Motor neuron (in vitro differentiated cells): Measurements from ENCODE around the gene A4GALT. TPM values are rescaled to one million over a fixed set of nuclear protein-coding genes. Genes with fewer than 3 reads are reported as not detected.

ENCODE experiments used
- ATAC-seq, 8 experiments: fragments of 200-7000 bp; cut with Tn5 transposase; replicated peaks in 6 of 8; 2 replicates each; pipeline ENCODE4 v1.8.0; 2021; ENCODE audit warnings: mild to moderate bottlenecking in 8 of 8, moderate library complexity in 8 of 8
- H3K27ac ChIP-seq, 2 donors: fragments of 250-450 bp; sonication (Bioruptor Pico); 2 replicates each; pipeline ENCODE4 v1.9.0; 2021; ENCODE audit warnings: antibody characterized with exemption in 2 of 2, mild to moderate bottlenecking in 2 of 2, moderate library complexity in 1 of 2
- H3K4me1 ChIP-seq, 2 donors: fragments of 250-450 bp; sonication (Bioruptor Pico); replicated peaks in 1 of 2; 2 replicates each; pipeline ENCODE4 v1.6.1; 2021; ENCODE audit warnings: antibody characterized with exemption in 2 of 2, mild to moderate bottlenecking in 2 of 2, moderate library complexity in 1 of 2
- H3K4me3 ChIP-seq, 5 donors: fragments of 250-450 bp; sonication (Bioruptor Pico); 2 replicates each; pipeline ENCODE4 v1.9.0; 2021; ENCODE audit warnings: antibody characterized with exemption in 5 of 5, mild to moderate bottlenecking in 5 of 5, moderate library complexity in 4 of 5
- WGBS, 10 experiments: fragments of 450-650 bp; shearing (Covaris generic); methylation state at CpG; one replicate each; pipeline ENCODE4 v1.0.0; 2022; 5-methylcytosine and 5-hydroxymethylcytosine counted together
- in situ Hi-C, 9 experiments: fragments of 400-800 bp; cut with MboI; loops; one replicate each; pipeline ENCODE4 v1.15.0; 2021; ENCODE audit warnings: low sequenced_read_pairs in 9 of 9, low pct_unique_long_range_greater_than_20kb in 2 of 9; ENCODE audit not compliant: unreplicated experiment in 9 of 9
- total RNA-seq, 8 experiments: library from RNA; unstranded; fragments of 300-600 nt; gene quantifications; 2 replicates each; pipeline versions ENCODE4 v1.2.3 to v1.2.4, GENCODE V29; 2022

The A4GALT gene
- total RNA-seq, 8 experiments from 2014 or later, result 0.09 to 15.0 (median 1.2) TPM

DNA sequence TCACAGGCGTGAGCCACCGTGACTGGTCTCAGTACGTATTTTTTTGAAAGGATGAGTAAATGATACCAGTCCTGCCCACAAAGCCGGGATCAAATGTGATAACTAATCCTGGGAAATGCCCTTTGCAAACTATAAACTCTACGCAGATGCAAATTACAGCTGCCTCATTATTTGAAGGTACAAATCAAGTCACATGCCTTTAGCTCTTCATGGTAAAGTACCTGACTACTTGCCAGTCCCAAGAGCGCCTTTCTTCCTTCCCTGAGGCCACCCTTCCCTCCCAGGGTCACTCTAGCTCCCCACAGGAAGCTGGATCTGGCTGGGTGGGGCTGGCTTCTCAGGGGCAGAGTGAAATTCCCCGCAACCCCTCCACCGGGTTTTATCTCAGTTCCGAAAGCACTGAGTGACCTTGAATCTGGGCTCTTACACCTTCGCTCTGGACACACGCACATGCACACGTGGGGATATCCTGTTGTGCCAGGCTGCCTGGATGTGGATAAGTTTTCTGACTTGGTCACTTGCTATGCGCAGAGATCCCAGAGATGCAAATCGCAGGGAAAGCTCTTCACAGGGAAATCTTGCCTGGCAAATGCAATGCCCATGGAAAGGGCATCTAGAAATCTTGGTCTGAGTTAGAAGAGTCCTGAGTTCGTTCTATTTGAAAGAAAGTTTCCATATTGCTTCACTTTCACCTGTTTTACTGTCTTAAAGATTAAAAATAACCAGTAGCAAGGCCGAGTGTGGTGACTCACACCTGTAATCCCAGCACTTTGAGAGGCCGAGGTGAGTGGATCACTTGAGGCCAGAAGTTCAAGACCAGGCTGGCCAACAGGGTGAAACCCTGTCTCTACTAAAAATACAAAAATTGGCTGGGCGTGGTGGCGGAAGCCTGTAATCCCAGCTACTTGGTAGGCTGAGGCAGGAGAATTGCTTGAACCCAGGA, 8.5 kb downstream of the A4GALT start:
- no peak for ATAC-seq
- Histone ChIP-seq H3K27ac (no peak overlapping the region), H3K4me3 (no peak overlapping the region), H3K4me1 (peaks cover under 1 to 5% of the 10 kb centered on the region in 2 donors)
- WGBS, 10 experiments, result 60 to 97% (median 90%) methylated on average over 2 to 11 of the region's 19 CpGs
- in situ Hi-C loops, result no loop called here

DNA sequence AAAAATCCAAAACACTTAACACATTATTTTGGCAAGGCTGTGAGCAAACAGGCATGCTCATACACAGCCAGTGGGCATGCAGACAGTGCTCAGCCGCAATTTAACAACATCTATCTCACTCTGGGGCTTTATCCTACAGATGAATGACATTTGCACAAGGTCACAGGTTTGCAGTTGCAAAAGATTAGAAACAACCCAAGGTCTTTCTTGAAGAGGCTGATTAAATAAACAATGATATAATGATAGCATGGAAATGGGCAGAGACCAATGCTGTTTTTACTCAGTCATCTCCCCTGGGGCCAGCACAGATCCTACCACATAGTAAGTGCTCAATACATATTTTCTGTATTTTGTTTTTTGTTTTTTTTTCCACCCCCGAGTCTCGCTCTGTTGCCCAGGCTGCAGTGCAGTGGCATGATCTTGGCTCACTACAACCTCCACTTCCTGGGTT, 9.4 kb downstream of the A4GALT start:
- no peak for ATAC-seq
- Histone ChIP-seq H3K27ac (no peak overlapping the region), H3K4me1 (no peaks in the 10 kb centered on the region), H3K4me3 (no peak overlapping the region)
- 78 to 100% (median 100%) methylated on average over 1 to 3 of the region's 3 CpGs; no CpG with 5 or more reads in 5 of the 10 experiments for WGBS, 10 experiments
- in situ Hi-C loops, result no loop called here

DNA sequence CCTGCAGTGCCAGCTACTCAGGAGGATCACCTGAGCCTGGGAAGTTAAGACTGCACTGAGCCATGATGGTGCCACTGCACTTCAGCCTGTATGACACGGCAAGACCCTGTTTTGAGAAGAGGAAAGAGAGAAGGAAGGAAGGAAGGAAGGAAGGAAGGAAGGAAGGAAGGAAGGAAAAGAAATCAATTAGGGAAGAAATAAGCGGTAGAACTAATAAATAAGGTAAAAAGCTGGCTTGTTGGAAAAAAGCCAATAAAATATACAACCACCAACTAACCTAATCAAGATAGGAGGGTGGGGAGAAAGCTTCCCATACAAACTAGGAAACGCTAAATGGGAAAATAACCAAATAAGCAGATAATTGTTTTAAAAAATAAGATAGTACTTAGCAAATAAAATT, 12.3 kb downstream of the A4GALT start:
- in situ Hi-C loops, result no loop called here
- H3K4me3 ChIP-seq, result no peak overlapping the region
- no peaks in the 10 kb centered on the region for H3K4me1 ChIP-seq
- no peak for ATAC-seq
- 0 to 90% (median 53%) methylated on average over 1 to 3 of the region's 3 CpGs; no CpG with 5 or more reads in 3 of the 10 experiments for WGBS, 10 experiments
- H3K27ac ChIP-seq, result no peak overlapping the region

DNA sequence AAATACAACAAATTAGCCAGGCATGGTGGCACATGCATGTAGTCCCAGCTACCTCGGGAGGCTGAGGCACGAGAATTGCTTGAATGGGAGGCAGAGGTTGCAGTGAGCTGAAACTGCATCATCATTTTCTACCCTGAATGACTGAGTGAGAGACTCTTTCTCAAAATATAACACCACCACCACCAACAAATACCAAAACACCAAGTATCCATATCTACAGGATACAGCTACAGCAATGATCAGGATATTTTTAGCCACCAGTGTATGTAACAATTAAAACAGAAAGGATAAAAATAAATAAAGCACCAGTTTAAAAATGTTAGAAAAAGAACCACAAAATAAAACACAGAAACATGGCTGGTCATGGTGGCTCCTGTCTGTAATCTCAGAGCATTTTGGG, 13.2 kb downstream of the A4GALT start:
- no peak for ATAC-seq
- no peak overlapping the region for H3K4me3 ChIP-seq
- H3K27ac ChIP-seq, result no peak overlapping the region
- in situ Hi-C loops, result no loop called here
- no peaks in the 10 kb centered on the region for H3K4me1 ChIP-seq
- WGBS, 10 experiments, result 54 to 100% (median 88%) methylated on average over 1 to 2 of the region's 2 CpGs; no CpG with 5 or more reads in 5 of the 10 experiments

DNA sequence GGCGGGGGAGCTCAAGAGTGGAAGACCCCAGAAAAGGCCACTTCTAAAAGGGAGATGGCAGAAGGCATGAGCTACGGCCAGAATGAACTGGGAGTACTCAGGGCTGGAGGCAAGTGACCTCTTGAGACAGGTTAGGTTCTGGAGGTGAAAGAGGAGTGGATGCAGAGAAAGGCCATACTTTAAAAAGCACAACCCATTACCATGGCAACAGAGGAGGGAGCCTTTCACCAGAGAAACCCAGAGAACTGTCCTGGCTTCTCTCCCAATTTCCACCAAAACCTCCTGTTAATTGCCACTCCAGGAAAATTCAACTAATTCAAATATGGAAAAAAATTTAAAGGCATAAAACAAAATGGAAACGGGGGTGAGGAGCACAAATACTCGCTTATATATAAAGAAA, 15.8 kb downstream of the A4GALT start:
- WGBS, 10 experiments, result 0 to 100% (median 70%) methylated on average over 1 to 2 of the region's 4 CpGs; no CpG with 5 or more reads in 5 of the 10 experiments
- in situ Hi-C loops, result no loop called here
- no peak overlapping the region for H3K4me3 ChIP-seq

DNA sequence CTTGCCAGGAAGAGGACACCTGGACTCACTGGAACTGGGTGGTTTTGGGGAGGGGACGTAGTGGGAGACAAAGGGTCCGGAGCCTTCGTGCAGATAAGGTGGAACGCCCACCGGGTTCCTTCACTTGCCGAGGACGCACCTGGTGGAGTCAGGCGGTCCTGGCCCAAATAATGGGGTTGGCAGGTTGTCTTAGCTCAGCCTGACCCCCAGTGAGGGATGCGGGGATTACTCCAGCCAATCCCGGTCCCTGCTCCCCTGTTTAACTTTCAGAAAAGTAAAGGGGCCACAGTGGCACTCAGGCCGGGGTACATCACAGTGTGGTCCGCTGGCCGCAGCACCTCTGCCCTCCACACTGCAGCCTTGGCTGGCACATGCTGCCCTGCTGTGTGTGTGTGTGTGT, 18.0 kb downstream of the A4GALT start:
- ATAC-seq, result no peak
- WGBS, 10 experiments, result 96 to 97% methylated on average over 6 to 9 of the region's 13 CpGs; no CpG with 5 or more reads in 8 of the 10 experiments
- H3K27ac ChIP-seq, result no peak overlapping the region

More for the DNA sequence above, 15.8 kb downstream of the A4GALT start:
- no peak overlapping the region for H3K27ac ChIP-seq
- peaks cover 0 to under 1% of the 10 kb centered on the region in 2 donors for H3K4me1 ChIP-seq
- ATAC-seq, result no peak

DNA sequence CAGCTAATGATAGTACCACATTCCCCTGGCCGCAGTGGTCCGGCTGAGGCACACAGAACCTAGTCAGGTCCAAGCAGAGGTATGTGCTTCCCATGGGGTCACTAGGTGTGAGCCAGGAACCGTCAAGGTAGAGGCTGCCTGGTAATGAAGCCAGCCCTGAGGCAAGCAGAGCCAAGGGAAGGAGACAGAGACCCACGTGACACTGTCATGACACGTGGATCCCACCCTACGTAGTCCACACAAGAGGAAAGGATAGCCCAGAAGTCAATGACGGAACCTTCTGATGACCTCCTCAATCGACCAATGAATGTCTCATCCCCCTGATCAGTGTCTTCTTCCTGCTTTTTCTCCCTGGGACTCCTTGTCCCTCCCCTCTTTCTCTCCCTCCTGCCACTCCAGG, 19.0 kb downstream of the A4GALT start:
- in situ Hi-C loops, result no loop called here
- no peak for ATAC-seq

More for the DNA sequence above, 18.0 kb downstream of the A4GALT start:
- Histone ChIP-seq H3K4me3 (no peak overlapping the region), H3K4me1 (peaks cover 0 to 7% of the 10 kb centered on the region in 2 donors)
- in situ Hi-C loops, result no loop called here

DNA sequence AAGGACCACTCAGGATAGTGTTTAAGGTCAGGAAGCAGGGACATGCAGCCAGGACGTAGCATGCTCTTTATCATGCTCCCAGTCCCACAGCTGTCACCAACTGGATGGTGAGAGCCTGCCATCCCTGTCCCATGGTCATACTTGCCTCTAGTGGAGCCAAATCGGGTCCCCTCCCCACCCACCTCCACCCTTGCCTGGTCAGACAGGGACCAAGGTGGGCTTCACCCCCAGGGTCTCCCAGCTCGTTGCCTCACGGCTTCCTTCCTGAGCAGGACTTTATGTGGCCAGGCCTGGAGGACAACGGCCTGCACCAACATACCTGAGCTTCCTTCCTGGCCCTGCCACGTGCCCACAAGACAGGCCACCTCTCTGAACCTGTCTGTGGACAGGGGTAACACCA, 19.8 kb downstream of the A4GALT start:
- H3K27ac ChIP-seq, result no peak overlapping the region
- WGBS, 10 experiments, result 76 to 83% methylated on average over 1 to 5 of the region's 6 CpGs; no CpG with 5 or more reads in 8 of the 10 experiments
- ATAC-seq, result no peak
- in situ Hi-C loops, result no loop called here
- H3K4me1 ChIP-seq, result peaks cover 0 to 7% of the 10 kb centered on the region in 2 donors
- H3K4me3 ChIP-seq, result no peak overlapping the region

More for the DNA sequence above, 19.0 kb downstream of the A4GALT start:
- WGBS, 10 experiments, result 28 to 100% (median 100%) methylated on average over 1 to 7 of the region's 8 CpGs; no CpG with 5 or more reads in 3 of the 10 experiments
- Histone ChIP-seq H3K4me1 (peaks cover 0 to 7% of the 10 kb centered on the region in 2 donors), H3K4me3 (no peak overlapping the region), H3K27ac (no peak overlapping the region)

DNA sequence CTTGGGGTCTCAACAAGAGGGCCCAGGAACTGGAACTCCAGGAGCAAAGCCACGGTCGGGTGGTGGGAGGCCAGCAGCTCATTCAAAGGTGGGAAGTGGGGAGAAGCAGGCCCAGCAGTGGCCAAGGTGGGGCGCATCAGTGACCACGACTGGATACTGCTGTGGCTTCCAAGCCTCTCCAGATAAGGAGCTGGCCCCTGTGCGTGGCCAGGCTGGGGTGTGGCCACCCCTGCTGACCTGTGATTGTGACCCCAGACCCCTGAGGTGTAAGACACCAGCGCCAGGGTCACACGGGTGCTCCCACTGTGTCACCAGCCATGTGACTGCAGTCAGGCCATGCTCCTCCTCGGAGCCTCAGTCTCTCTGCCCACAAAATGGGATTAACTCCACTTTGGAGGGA, 20.3 kb downstream of the A4GALT start:
- no peak overlapping the region for H3K27ac ChIP-seq
- peaks cover 0 to 7% of the 10 kb centered on the region in 2 donors for H3K4me1 ChIP-seq
- in situ Hi-C loops, result no loop called here

DNA sequence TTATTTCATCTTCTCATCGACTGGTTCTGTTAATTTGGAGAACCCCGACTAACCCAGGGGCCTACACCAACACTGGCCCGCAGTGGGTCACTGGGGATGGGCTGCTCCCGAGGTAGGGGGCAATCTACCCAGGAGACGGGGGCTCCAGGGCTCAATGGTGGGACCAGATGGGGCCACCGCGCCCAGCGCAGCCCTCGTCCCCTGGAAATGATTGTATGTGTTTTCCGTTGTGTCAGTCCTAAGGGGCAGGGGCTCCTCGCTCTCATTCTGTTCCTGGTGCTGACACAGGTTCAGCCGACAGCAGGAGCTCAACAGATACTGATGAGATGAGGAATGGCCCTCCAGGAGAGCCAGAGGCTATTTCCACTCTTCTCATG, 20.7 kb downstream of the A4GALT start:
- in situ Hi-C loops, result no loop called here
- 80 to 83% methylated on average over 1 to 2 of the region's 12 CpGs; no CpG with 5 or more reads in 8 of the 10 experiments for WGBS, 10 experiments
- no peak for ATAC-seq
- Histone ChIP-seq H3K4me1 (peaks cover 0 to 7% of the 10 kb centered on the region in 2 donors), H3K4me3 (no peak overlapping the region), H3K27ac (no peak overlapping the region)

More for the DNA sequence above, 20.3 kb downstream of the A4GALT start:
- 100% methylated on average over 1 to 3 of the region's 8 CpGs; no CpG with 5 or more reads in 7 of the 10 experiments for WGBS, 10 experiments
- H3K4me3 ChIP-seq, result no peak overlapping the region
- ATAC-seq, result no peak

DNA sequence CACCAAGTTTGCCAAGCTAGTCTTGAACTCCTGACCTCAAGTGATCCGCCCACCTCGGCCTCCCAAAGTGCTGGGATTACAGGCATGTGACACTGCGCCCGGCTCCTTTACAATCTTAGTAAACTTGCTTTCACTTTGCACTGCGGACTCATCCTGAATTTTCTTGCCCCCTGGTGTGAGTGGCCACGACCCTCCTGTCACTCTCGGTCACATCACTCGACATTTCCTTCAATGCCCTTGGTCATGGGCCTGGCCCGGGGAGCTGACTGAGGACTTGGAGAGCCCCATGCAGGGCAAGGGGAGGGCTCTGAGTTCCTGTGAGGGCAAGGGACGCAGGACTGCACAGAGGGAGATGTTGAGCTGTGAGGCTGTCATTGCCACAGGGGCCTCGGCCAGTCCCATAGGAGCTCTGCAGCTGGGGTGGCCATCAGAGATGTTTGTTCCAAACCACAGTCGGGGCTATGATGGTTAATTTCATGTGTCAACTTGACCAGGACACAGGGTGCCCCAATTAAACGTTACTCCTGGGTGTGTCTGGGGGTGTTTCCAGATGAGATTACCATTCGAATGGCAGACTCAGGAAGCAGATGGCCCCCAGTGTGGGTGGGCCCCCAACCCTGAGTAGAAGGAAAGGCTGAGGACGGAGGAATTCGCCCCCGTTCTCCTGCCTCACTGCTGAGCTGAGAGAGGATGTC, 21.2 kb downstream of the A4GALT start:
- Histone ChIP-seq H3K4me3 (no peak overlapping the region), H3K4me1 (peaks cover 0 to 7% of the 10 kb centered on the region in 2 donors), H3K27ac (no peak overlapping the region)
- peak in 2 of 8 experiments; percentile 5 to 36 for ATAC-seq
- in situ Hi-C loops, result no loop called here
- WGBS, 10 experiments, result 41 to 100% (median 57%) methylated on average over 1 to 6 of the region's 17 CpGs; no CpG with 5 or more reads in 3 of the 10 experiments

DNA sequence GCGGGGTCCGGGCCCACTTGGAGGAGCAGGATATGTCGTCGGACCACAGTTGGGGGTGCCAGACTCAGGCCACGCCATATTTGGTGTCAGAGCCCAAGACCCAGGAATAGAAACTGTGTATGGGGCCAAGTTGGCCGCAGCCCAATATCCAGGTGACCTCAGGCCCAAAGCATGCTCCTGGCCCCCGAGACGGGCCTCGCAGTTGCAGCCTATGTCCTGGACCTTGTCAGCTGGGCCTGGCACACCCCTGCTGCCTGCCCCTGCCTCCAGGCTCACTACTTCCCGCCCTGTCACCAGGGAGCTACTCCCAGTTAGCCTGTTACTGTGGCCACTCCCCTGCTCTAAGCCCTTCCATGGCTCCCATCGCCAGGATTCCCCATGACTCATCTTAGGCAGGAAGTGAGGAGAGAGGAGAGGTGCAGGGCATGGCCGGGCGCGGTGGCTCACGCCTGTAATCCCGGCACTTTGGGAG, 23.1 kb downstream of the A4GALT start:
- 0 to 100% (median 90%) methylated on average over 1 to 5 of the region's 16 CpGs; no CpG with 5 or more reads in 7 of the 10 experiments for WGBS, 10 experiments
- Histone ChIP-seq H3K27ac (no peak overlapping the region), H3K4me1 (peaks cover 0 to 7% of the 10 kb centered on the region in 2 donors), H3K4me3 (no peak overlapping the region)
- ATAC-seq, result peak; percentile 48 to 97 (median 70)
- in situ Hi-C loops, result no loop called here
